Measurements from ENCODE around the gene ROCK1.

DNA sequence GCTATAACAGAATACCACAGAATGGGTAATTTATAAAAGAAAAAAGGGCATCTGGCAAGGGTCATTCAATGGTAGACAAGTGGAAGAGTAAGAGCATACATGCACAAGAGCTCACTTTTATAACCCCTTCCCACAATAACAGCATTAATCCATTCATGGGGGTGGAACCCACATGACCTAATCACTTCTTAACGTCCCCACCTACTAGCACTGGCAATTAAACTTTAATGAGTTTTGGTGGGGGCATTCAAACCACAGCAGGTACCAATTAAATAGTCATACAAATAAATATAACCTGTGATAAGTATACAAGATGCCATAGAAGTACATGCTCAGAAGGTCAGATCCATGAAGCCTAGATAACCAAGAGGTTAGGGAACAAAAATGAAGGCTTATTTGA is 48.6 kb downstream of the ROCK1 start:
- no peak for TF ChIP-seq GATA3 (IDR thresholded peaks at IDR 0.05; ENCODE audit: low read depth, low read length)
- TF ChIP-seq GATA2 (IDR thresholded peaks at IDR 0.05; ENCODE audit: low read depth, low read length): no peak

Measured in SH-SY5Y (cell line).